GM18526 (cell line): Measurements from ENCODE around the gene CHURC1.

Source experiments
- POLR2A ChIP-seq: IDR thresholded peaks from 3 replicates; pipeline ENCODE4 v1.6.1; 2011; ENCODE audit not compliant: insufficient read length; ENCODE audit errors: extremely low read depth

The CHURC1 gene

GRCh38 chr14:64927031-64927430, 12.8 kb downstream of the CHURC1 start:
- TF ChIP-seq POLR2A, result no peak

- no peak for TF ChIP-seq POLR2A
These were observed 14.2 kb downstream of the CHURC1 start for GRCh38 chr14:64928239-64929013.

- TF ChIP-seq POLR2A, result no peak
These were observed 14.7 kb downstream of the CHURC1 start for GRCh38 chr14:64929014-64929359.

- no peak for TF ChIP-seq POLR2A
These were observed 16.0 kb downstream of the CHURC1 start for GRCh38 chr14:64930085-64930843.

- no peak for TF ChIP-seq POLR2A
These were observed 16.9 kb downstream of the CHURC1 start for GRCh38 chr14:64931123-64931522.

GRCh38 chr14:64932231-64932630, 18.0 kb downstream of the CHURC1 start:
- TF ChIP-seq POLR2A, result no peak

GRCh38 chr14:64934338-64934929, 20.2 kb downstream of the CHURC1 start:
- TF ChIP-seq POLR2A, result no peak

GRCh38 chr14:64935508-64935907, 21.3 kb downstream of the CHURC1 start:
- TF ChIP-seq POLR2A, result no peak

GRCh38 chr14:64937171-64937820, 23.0 kb downstream of the CHURC1 start:
- TF ChIP-seq POLR2A, result no peak

GRCh38 chr14:64937821-64938193, 23.6 kb downstream of the CHURC1 start:
- no peak for TF ChIP-seq POLR2A

- no peak for TF ChIP-seq POLR2A
These were observed 24.9 kb downstream of the CHURC1 start for GRCh38 chr14:64938972-64939816.

GRCh38 chr14:64939817-64940190, 25.5 kb downstream of the CHURC1 start:
- TF ChIP-seq POLR2A, result no peak

GRCh38 chr14:64940336-64940910, 26.2 kb downstream of the CHURC1 start:
- TF ChIP-seq POLR2A, result no peak

- TF ChIP-seq POLR2A, result no peak
These were observed 28.4 kb downstream of the CHURC1 start, which contains the start of gene GPX2 for GRCh38 chr14:64942531-64943111. GPX2 (minus strand) TSS chr14:64942745; CDS start chr14:64942726, 19 bp downstream.
